H1 (cell line): Measurements from ENCODE around the gene C1GALT1. TPM values are rescaled to one million over a fixed set of nuclear protein-coding genes. Genes with fewer than 3 reads are reported as not detected.

ENCODE experiments used
- CBX5 ChIP-seq: fragments of 300-800, 300-1000 bp; sonication (generic); IDR thresholded peaks from 2 replicates; pipeline ENCODE4 v1.7.1; 2016; ENCODE audit warnings: antibody characterized with exemption, low read length, low read depth
- CBX8 ChIP-seq: fragments of 300-800, 300-1000 bp; sonication (generic); IDR thresholded peaks from 2 replicates; pipeline ENCODE4 v1.7.1; 2016; ENCODE audit warnings: low read depth, low read length, borderline replicate concordance
- CREB1 ChIP-seq: IDR thresholded peaks from 2 replicates; pipeline ENCODE4 v1.6.1; 2012; ENCODE audit warnings: inconsistent platforms
- HDAC6 ChIP-seq: IDR thresholded peaks from one replicate; pipeline ENCODE4 v1.7.1; 2012; ENCODE audit warnings: low read depth, mild to moderate bottlenecking, inconsistent platforms, low read length, moderate library complexity
- NANOG ChIP-seq: IDR thresholded peaks from 2 replicates; pipeline ENCODE4 v1.6.1; 2011; ENCODE audit warnings: low read length, low read depth, mild to moderate bottlenecking, inconsistent platforms; ENCODE audit not compliant: insufficient read depth, poor library complexity, severe bottlenecking
- PHF8 ChIP-seq: fragments of 200-600 bp; sonication (generic); conservative IDR thresholded peaks from 2 replicates; pipeline ENCODE4 v1.7.1; 2012; ENCODE audit warnings: low read depth, mild to moderate bottlenecking, inconsistent platforms, low read length, moderate library complexity
- POLR2A ChIP-seq, 2 experiments: IDR thresholded peaks; 1 replicate in 1 of 2; 2 replicates in 1 of 2; pipeline ENCODE4 v1.6.1; 2011; ENCODE audit warnings: low read depth in 2 of 2, low read length in 2 of 2, mild to moderate bottlenecking in 2 of 2; ENCODE audit errors: control extremely low read depth in 1 of 2
- POLR2AphosphoS5 ChIP-seq: IDR thresholded peaks from 2 replicates; pipeline ENCODE4 v1.6.1; 2011; ENCODE audit warnings: low read depth, low read length
- RAD21 ChIP-seq, 2 experiments: IDR thresholded peaks in 1 of 2; conservative IDR thresholded peaks in 1 of 2; 2 replicates each; pipeline ENCODE4 v1.6.1; 2011; ENCODE audit warnings: low read depth in 2 of 2, low read length in 2 of 2, improper control_type of control experiment in 1 of 2, inconsistent platforms in 1 of 2, mild to moderate bottlenecking in 1 of 2, moderate library complexity in 1 of 2
- RBBP5 ChIP-seq: IDR thresholded peaks from 2 replicates; pipeline ENCODE4 v1.7.1; 2012; ENCODE audit warnings: low read depth, mild to moderate bottlenecking, inconsistent platforms, low read length, moderate library complexity, borderline replicate concordance
- SP1 ChIP-seq: IDR thresholded peaks from 2 replicates; pipeline ENCODE4 v1.6.1; 2011; ENCODE audit warnings: low read depth, low read length
- SUZ12 ChIP-seq: fragments of 200-600 bp; sonication (generic); IDR thresholded peaks from 2 replicates; pipeline ENCODE4 v1.6.1; 2012; ENCODE audit warnings: mild to moderate bottlenecking, inconsistent platforms, low read length, moderate library complexity, mixed read lengths
- TCF12 ChIP-seq: IDR thresholded peaks from 2 replicates; pipeline ENCODE4 v1.6.1; 2011; ENCODE audit warnings: low read depth, mild to moderate bottlenecking, low read length
- TEAD4 ChIP-seq: IDR thresholded peaks from 2 replicates; pipeline ENCODE4 v1.6.1; 2012; ENCODE audit warnings: low read depth, low read length, inconsistent platforms, mixed read lengths
- YY1 ChIP-seq: IDR thresholded peaks from 2 replicates; pipeline ENCODE4 v1.6.1; 2011; ENCODE audit warnings: low read depth, mild to moderate bottlenecking, low read length
- polyA plus RNA-seq, 7 experiments: library from polyadenylated mRNA; depleted of rRNA in 3 of 7; stranded (reverse) in 5 of 7; unstranded in 2 of 7; fragments of >200 nt in 5 of 7; fragments of 200-250 nt in 2 of 7; gene quantifications; 1 replicate in 5 of 7; 2 replicates in 1 of 7; 4 replicates in 1 of 7; pipeline versions ENCODE4 v1.2.1 to v1.2.3, GENCODE V29; 2011 to 2013; ENCODE audit warnings: missing spikeins in 2 of 7, mixed read lengths in 2 of 7
- total RNA-seq: library from RNA; stranded (reverse); fragmentation: NEBNext Ultra II Directional; extraction: Animal tissue kit (Norgen Biotek cat#: 25700); gene quantifications from 2 replicates; pipeline ENCODE4 v1.2.1, GENCODE V29; 2021
- TF ChIP-seq, protein P1 (sequence below): IDR thresholded peaks from 2 replicates; pipeline ENCODE4 v1.6.1; 2011; ENCODE audit warnings: low read depth, mild to moderate bottlenecking, low read length; ENCODE audit not compliant: insufficient read depth
- TF ChIP-seq, protein P2 (sequence below): IDR thresholded peaks from 2 replicates; pipeline ENCODE4 v1.6.1; 2012; ENCODE audit warnings: low read length, inconsistent platforms
- TF ChIP-seq, protein P3 (sequence below): IDR thresholded peaks from 2 replicates; pipeline ENCODE4 v1.6.1; 2012; ENCODE audit warnings: inconsistent platforms

C1GALT1 gene
- total and polyA plus RNA-seq, 2 of the 8 experiments (the other 6 are each of a cell fraction or from before 2014, with no cell fraction given), result 18.7 to 94.2 TPM

DNA sequence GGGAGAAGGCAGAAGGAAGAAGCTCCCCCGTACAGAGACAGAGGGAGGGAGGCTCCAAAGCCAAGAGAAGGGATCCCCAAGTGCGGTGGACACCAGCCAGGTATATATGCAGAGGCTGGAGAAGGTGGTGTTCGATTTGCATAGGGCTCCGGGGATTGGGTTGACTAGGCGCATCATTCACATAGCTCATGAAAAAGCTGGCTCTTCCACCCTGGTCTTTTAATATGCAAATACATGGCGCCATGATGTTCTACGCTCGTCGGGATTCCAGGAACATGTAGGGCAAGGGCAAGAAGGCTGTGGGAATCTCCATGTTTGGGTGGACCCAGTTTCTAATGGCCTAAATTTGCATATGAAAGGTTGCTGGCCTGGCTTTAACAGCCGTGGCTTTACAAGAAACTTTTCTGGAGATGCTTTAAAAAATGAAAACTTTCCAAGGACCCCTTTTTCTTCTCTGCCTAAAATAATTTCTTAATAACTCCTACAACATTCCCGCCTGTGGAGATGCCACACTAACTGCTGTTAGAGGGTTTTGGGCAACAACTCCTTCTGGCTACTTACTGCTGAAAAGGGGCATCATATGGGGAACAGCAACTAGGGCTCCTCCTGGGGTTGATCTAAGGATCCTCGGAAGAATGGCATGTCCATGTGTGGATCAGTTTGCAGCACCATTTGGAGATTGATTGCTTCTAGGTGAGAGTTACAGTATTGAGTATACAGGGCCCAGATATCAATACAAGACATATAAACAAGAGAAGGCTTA, 28.3 kb downstream of the C1GALT1 start (continued):
- TF ChIP-seq SP1, result peak; percentile 79
- no peak for TF ChIP-seq CBX5
- TF ChIP-seq, protein P1, sequence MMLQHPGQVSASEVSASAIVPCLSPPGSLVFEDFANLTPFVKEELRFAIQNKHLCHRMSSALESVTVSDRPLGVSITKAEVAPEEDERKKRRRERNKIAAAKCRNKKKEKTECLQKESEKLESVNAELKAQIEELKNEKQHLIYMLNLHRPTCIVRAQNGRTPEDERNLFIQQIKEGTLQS, result no peak
- TF ChIP-seq SUZ12, result no peak
- TF ChIP-seq PHF8, result no peak
- peak; percentile 69 for TF ChIP-seq CREB1
- TF ChIP-seq TEAD4, result peak; percentile 84
- no peak; a peak in 1 of 4 replicates for TF ChIP-seq RAD21 (IDR thresholded peaks at IDR 0.05 in 1 of 2, conservative IDR thresholded peaks at IDR 0.05 in 1 of 2; ENCODE audit: low read depth in 2 of 2, low read length in 2 of 2)
- TF ChIP-seq POLR2AphosphoS5, result peak; percentile 80; the same call in 1 of the 2 replicates
- peak; percentile 54; the same call in 1 of the 2 replicates for TF ChIP-seq RBBP5
- TF ChIP-seq, protein P2, sequence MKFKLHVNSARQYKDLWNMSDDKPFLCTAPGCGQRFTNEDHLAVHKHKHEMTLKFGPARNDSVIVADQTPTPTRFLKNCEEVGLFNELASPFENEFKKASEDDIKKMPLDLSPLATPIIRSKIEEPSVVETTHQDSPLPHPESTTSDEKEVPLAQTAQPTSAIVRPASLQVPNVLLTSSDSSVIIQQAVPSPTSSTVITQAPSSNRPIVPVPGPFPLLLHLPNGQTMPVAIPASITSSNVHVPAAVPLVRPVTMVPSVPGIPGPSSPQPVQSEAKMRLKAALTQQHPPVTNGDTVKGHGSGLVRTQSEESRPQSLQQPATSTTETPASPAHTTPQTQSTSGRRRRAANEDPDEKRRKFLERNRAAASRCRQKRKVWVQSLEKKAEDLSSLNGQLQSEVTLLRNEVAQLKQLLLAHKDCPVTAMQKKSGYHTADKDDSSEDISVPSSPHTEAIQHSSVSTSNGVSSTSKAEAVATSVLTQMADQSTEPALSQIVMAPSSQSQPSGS, result peak; percentile 77; the same call in 1 of the 2 replicates
- TF ChIP-seq, protein P3, sequence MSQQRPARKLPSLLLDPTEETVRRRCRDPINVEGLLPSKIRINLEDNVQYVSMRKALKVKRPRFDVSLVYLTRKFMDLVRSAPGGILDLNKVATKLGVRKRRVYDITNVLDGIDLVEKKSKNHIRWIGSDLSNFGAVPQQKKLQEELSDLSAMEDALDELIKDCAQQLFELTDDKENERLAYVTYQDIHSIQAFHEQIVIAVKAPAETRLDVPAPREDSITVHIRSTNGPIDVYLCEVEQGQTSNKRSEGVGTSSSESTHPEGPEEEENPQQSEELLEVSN, result no peak
- TF ChIP-seq POLR2A (IDR thresholded peaks at IDR 0.05; ENCODE audit: control extremely low read depth in 1 of 2, low read depth in 2 of 2, low read length in 2 of 2), result peak in 1 of 2 experiments; percentile 81; a peak in 2 of 3 replicates
- peak; percentile 96 for TF ChIP-seq YY1
- no peak for TF ChIP-seq CBX8
- TF ChIP-seq NANOG, result peak; percentile 65
- TF ChIP-seq HDAC6, result no peak
- TF ChIP-seq TCF12, result 0 out of 2 replicates have a peak, but pooled peaks have one; percentile 5
